Neural progenitor cell (in vitro differentiated cells): Measurements from ENCODE around the gene ZC3H12C. TPM values are rescaled to one million over a fixed set of nuclear protein-coding genes. Genes with fewer than 3 reads are reported as not detected.
A peak's percentile ranks its signal among the peaks of the same experiment; 100 is the strongest.

ENCODE experiments used
- DNase-seq: peaks from one replicate; pipeline ENCODE4 v3.0.0-alpha.2; 2016; ENCODE audit warnings: low spot score
- H2AFZ ChIP-seq: fragments of 200-600 bp; sonication (generic); replicated peaks from 2 replicates; pipeline ENCODE4 v1.6.1; 2016; ENCODE audit warnings: antibody characterized with exemption
- H3F3A ChIP-seq: fragments of 200-600 bp; sonication (generic); 2 replicates; pipeline ENCODE4 v1.6.1; 2016; ENCODE audit warnings: antibody characterized with exemption, low read depth
- H3K27ac ChIP-seq: fragments of 200-600 bp; sonication (generic); 2 replicates; pipeline ENCODE4 v1.5.1; 2016; ENCODE audit warnings: mild to moderate bottlenecking
- H3K27me3 ChIP-seq: fragments of 200-600 bp; sonication (generic); 2 replicates; pipeline ENCODE4 v1.6.1; 2016; ENCODE audit warnings: mild to moderate bottlenecking, moderate library complexity
- H3K36me3 ChIP-seq: fragments of 200-600 bp; sonication (generic); 2 replicates; pipeline ENCODE4 v1.5.1; 2016
- H3K4me1 ChIP-seq: fragments of 200-600 bp; sonication (generic); 2 replicates; pipeline ENCODE4 v1.6.1; 2016; ENCODE audit warnings: mixed run types
- H3K4me2 ChIP-seq: fragments of 200-600 bp; sonication (generic); 2 replicates; pipeline ENCODE4 v1.6.1; 2016
- H3K4me3 ChIP-seq: fragments of 200-600 bp; sonication (generic); 2 replicates; pipeline ENCODE4 v1.5.1; 2016
- H3K79me2 ChIP-seq: fragments of 200-600 bp; sonication (generic); 2 replicates; pipeline ENCODE4 v1.6.1; 2016; ENCODE audit warnings: low read depth
- H3K9ac ChIP-seq: fragments of 200-600 bp; sonication (generic); 2 replicates; pipeline ENCODE4 v1.6.1; 2016
- H3K9me3 ChIP-seq: fragments of 200-600 bp; sonication (generic); 2 replicates; pipeline ENCODE4 v1.5.1; 2016; ENCODE audit warnings: low read depth
- H4K20me1 ChIP-seq: fragments of 200-600 bp; sonication (generic); 2 replicates; pipeline ENCODE4 v1.6.1; 2016; ENCODE audit warnings: low read depth
- H3K27ac Mint-ChIP-seq: 3 replicates; pipeline ENCODE4 v1.8.0; 2021; ENCODE audit warnings: mixed read lengths
- H3K27me3 Mint-ChIP-seq: 2 replicates; pipeline ENCODE4 v1.8.0; 2022; ENCODE audit warnings: low read depth, mild to moderate bottlenecking, inconsistent platforms, moderate library complexity, mixed read lengths; ENCODE audit not compliant: insufficient read depth
- H3K36me3 Mint-ChIP-seq: 3 replicates; pipeline ENCODE4 v1.8.0; 2021; ENCODE audit warnings: mixed read lengths
- H3K4me1 Mint-ChIP-seq: 3 replicates; pipeline ENCODE4 v1.8.0; 2021; ENCODE audit warnings: mixed read lengths
- H3K4me3 Mint-ChIP-seq: 3 replicates; pipeline ENCODE4 v1.8.0; 2021; ENCODE audit warnings: mild to moderate bottlenecking, moderate library complexity, mixed read lengths
- H3K9me3 Mint-ChIP-seq: 3 replicates; pipeline ENCODE4 v1.8.0; 2020; ENCODE audit warnings: mixed read lengths
- EZH2 ChIP-seq: fragments of 200-600 bp; sonication (generic); IDR thresholded peaks from 2 replicates; pipeline ENCODE4 v1.6.1; 2017; ENCODE audit warnings: antibody characterized with exemption, mild to moderate bottlenecking, moderate library complexity
- EZH2phosphoT487 ChIP-seq: fragments of 200-600 bp; sonication (generic); IDR thresholded peaks from 2 replicates; pipeline ENCODE4 v1.6.1; 2017; ENCODE audit warnings: antibody characterized with exemption
- total RNA-seq: library from RNA; depleted of rRNA; stranded (reverse); fragments of >200 nt; gene quantifications from 2 replicates; pipeline ENCODE4 v1.2.3, GENCODE V29; 2015; ENCODE audit warnings: low replicate concordance
- TF ChIP-seq, protein P1 (sequence below): fragments of 200-600 bp; sonication (generic); IDR thresholded peaks from 2 replicates; pipeline ENCODE4 v1.5.1; 2017; ENCODE audit warnings: antibody characterized with exemption, mild to moderate bottlenecking

ZC3H12C gene
- total RNA-seq, 1 donor from 2014 or later, result 31.8 TPM

DNA sequence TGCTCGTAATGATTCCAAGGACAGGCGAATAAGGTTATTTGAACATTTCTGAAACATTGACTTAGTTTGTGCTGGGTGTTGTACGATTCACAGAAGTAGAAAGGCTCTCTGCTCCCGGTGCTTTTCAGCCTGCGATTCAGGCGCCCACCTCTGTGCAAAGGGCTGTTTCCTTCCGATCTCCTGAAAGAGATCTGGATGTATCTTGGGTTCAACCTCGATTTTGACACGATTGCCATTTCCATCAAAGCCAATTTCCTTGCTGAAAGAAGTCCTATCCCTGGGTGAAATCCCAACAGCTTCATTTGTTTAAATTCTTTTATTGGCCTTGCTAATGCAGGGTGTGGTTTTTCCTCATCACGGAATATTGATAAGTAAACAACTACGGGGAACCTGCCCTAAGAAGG lies 1.1 kb upstream of the ZC3H12C start:
- H3K27ac ChIP-seq, result no peak overlapping the region
- no peaks in the 10 kb centered on the region for H3K9me3 Mint-ChIP-seq

DNA sequence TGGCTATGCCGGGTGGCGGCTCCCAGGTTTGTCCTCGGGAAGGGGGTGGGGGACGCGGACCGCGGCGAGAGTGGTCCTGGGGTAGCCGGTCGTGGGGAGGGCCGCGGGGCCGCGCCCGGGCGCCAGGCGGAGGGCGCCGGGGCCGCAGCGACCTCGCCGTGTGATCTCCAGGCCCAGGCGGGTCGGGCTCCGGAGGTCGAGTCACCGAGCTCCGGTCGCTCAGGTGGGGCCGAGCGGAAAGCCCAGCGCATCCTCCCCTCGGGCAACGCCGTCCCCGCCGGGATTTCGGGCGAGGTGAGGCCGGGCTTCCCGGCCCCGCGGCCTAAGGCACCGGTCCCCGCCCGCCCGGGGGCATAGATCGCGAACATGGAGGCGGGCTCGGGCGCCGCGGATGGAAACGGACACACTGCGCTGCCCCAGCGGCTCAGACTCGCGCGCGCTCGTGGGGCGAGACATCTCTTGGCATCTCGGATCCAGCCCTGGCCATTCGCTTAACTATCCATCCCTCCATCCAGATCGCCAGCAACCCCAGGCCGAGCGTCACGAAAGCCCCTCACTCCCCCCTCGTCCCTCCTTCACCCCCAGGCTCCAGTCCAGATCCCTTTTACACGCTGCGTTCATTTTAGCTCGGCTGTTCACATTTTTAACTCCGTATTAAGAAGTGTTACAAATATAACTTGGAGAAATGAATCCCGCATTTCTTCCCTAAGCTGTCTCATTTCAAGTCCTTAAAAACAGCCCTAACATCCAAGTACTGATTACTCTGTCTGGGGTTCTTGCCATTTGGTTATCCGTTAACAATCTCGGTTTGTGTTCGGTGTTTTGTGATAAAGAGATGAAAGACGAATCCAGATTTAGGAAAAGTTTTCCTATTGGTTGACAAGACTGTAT lies 460 bp downstream of the ZC3H12C start:
- Mint-ChIP-seq H3K27ac (peak overlapping the region; percentile 98), H3K36me3 (no peaks in the 10 kb centered on the region)
- TF ChIP-seq, protein P1, sequence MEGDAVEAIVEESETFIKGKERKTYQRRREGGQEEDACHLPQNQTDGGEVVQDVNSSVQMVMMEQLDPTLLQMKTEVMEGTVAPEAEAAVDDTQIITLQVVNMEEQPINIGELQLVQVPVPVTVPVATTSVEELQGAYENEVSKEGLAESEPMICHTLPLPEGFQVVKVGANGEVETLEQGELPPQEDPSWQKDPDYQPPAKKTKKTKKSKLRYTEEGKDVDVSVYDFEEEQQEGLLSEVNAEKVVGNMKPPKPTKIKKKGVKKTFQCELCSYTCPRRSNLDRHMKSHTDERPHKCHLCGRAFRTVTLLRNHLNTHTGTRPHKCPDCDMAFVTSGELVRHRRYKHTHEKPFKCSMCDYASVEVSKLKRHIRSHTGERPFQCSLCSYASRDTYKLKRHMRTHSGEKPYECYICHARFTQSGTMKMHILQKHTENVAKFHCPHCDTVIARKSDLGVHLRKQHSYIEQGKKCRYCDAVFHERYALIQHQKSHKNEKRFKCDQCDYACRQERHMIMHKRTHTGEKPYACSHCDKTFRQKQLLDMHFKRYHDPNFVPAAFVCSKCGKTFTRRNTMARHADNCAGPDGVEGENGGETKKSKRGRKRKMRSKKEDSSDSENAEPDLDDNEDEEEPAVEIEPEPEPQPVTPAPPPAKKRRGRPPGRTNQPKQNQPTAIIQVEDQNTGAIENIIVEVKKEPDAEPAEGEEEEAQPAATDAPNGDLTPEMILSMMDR, result no peak
- TF ChIP-seq EZH2phosphoT487 (no peak), EZH2 (no peak)

More for the DNA sequence above, 1.1 kb upstream of the ZC3H12C start:
- Mint-ChIP-seq H3K4me1 (peaks cover 31% of the 10 kb centered on the region), H3K27me3 (peaks cover 8% of the 10 kb centered on the region), H3K4me3 (peak overlapping the region; percentile 98), H3K36me3 (no peaks in the 10 kb centered on the region), H3K27ac (peak overlapping the region; percentile 100)
- H3K9me3 ChIP-seq, result no peaks in the 10 kb centered on the region
- H2AFZ ChIP-seq, result peak overlapping the region; percentile 85
- peaks cover 9% of the 10 kb centered on the region for H3F3A ChIP-seq
- peak overlapping the region; percentile 83 for H3K4me3 ChIP-seq
- peak; percentile 32 for DNase-seq
- H3K27me3 ChIP-seq, result peaks cover 28% of the 10 kb centered on the region
- TF ChIP-seq, protein P1, result no peak
- TF ChIP-seq EZH2phosphoT487 (no peak), EZH2 (no peak)
- H3K4me2 ChIP-seq, result peak overlapping the region; percentile 85
- H3K79me2 ChIP-seq, result peaks cover 36% of the 10 kb centered on the region
- H4K20me1 ChIP-seq, result peaks cover 19% of the 10 kb centered on the region
- H3K4me1 ChIP-seq, result peaks cover 13% of the 10 kb centered on the region
- H3K36me3 ChIP-seq, result no peaks in the 10 kb centered on the region
- peak overlapping the region; percentile 1 for H3K9ac ChIP-seq

DNA sequence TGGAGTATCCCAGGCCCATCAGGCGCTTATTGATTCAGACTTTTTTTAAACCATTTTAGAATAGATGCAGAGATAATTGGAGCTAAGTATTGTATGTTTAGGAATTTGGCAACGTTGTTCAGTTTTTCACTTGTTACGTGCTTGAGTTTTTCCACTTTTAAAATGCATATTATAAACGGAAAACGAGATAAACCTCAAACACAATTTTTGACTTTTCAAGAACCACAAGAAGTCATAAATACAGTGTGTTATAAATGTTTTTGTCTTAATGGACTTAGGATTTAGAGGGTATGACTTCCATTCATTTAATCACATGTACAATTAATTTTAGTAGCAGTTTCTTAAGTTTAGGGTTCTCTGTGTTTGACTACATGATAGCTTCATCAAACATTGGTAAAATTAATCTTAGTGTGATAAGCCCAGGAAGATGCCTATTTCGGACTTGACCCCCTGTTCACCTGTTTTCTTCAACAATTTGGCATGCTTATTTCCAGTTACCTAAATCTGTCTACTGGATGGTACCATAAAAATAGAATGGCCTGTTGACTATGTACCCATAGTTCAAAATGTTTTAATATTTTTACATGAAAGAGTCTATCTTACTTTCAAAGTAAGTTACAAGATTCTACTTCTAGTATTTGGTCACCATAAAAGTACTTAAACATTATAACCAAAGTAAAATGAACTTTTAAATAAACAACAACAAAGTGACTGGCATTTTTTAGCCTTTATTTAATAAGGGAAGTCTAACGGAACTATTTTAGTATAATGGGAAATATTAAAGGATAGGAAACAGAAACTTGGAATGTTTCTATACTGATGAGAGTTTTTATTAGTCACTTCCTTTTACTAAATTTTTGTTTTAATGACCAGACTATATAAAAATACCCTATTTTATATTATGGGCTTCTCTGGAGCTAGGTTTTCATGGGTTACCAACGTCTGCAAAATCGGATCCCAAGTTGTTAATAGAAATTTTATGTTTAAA lies 1.4 kb downstream of the ZC3H12C start:
- H3K27ac ChIP-seq, result no peak overlapping the region
- peaks cover 61% of the 10 kb centered on the region for H3K79me2 ChIP-seq
- H3K27ac Mint-ChIP-seq, result peak overlapping the region; percentile 98

More for the DNA sequence above, 460 bp downstream of the ZC3H12C start:
- no peaks in the 10 kb centered on the region for H3K36me3 ChIP-seq
- H4K20me1 ChIP-seq, result peaks cover 23% of the 10 kb centered on the region
- H3K9me3 Mint-ChIP-seq, result no peaks in the 10 kb centered on the region
- peak overlapping the region; percentile 96 for H3K4me3 Mint-ChIP-seq
- peaks cover 31% of the 10 kb centered on the region for H3K4me1 Mint-ChIP-seq
- DNase-seq, result peak; percentile 67
- peaks cover 13% of the 10 kb centered on the region for H3K4me1 ChIP-seq
- peak overlapping the region; percentile 85 for H3K4me2 ChIP-seq
- H3K9ac ChIP-seq, result peak overlapping the region; percentile 62
- H2AFZ ChIP-seq, result peak overlapping the region; percentile 75
- peak overlapping the region; percentile 76 for H3K27ac ChIP-seq
- H3K9me3 ChIP-seq, result no peaks in the 10 kb centered on the region
- peak overlapping the region; percentile 83 for H3K4me3 ChIP-seq
- H3F3A ChIP-seq, result peaks cover 9% of the 10 kb centered on the region
- peaks cover 51% of the 10 kb centered on the region for H3K79me2 ChIP-seq
- peaks cover 8% of the 10 kb centered on the region for H3K27me3 Mint-ChIP-seq
- H3K27me3 ChIP-seq, result peaks cover 28% of the 10 kb centered on the region

More for the DNA sequence above, 1.4 kb downstream of the ZC3H12C start:
- peak overlapping the region; percentile 85 for H3K4me2 ChIP-seq
- H3K9ac ChIP-seq, result no peak overlapping the region
- Mint-ChIP-seq H3K9me3 (no peaks in the 10 kb centered on the region), H3K4me1 (peaks cover 31% of the 10 kb centered on the region), H3K4me3 (peak overlapping the region; percentile 96), H3K27me3 (peaks cover 8% of the 10 kb centered on the region), H3K36me3 (no peaks in the 10 kb centered on the region)
- no peak for DNase-seq
- peaks cover 13% of the 10 kb centered on the region for H3K4me1 ChIP-seq
- peaks cover 28% of the 10 kb centered on the region for H3K27me3 ChIP-seq
- TF ChIP-seq, protein P1, result no peak
- TF ChIP-seq EZH2 (no peak), EZH2phosphoT487 (no peak)
- no peaks in the 10 kb centered on the region for H3K9me3 ChIP-seq
- H3K36me3 ChIP-seq, result no peaks in the 10 kb centered on the region
- no peak overlapping the region for H2AFZ ChIP-seq
- peaks cover 9% of the 10 kb centered on the region for H3F3A ChIP-seq
- peaks cover 23% of the 10 kb centered on the region for H4K20me1 ChIP-seq
- H3K4me3 ChIP-seq, result peak overlapping the region; percentile 83
